CD14-positive monocyte (primary cell): ENCODE data around the gene RIT2. TPM values are rescaled to one million over a fixed set of nuclear protein-coding genes. Genes with fewer than 3 reads are reported as not detected.
"Not testable (repeated sequence)": the region's sequence is repeated elsewhere in the genome, so short reads cannot be mapped to it uniquely, and the experiment has no call there.

Source experiments
- DNase-seq, 3 donors: peaks; one replicate each; pipeline ENCODE4 v3.0.0-alpha.2; 2011 to 2022
- H2AFZ ChIP-seq: 2 replicates; pipeline ENCODE4 v1.6.0; 2012; ENCODE audit warnings: mild to moderate bottlenecking, low read depth, low read length, inconsistent platforms; ENCODE audit not compliant: insufficient read depth, poor library complexity, severe bottlenecking
- H3K27ac ChIP-seq, 2 donors: 1 replicate in 1 of 2; 2 replicates in 1 of 2; pipeline ENCODE4 v1.5.1; 2012 to 2013; ENCODE audit warnings: low read length in 2 of 2, control low read depth in 1 of 2, inconsistent platforms in 1 of 2, low read depth in 1 of 2, mild to moderate bottlenecking in 1 of 2
- H3K27me3 ChIP-seq, 2 donors: one replicate each; pipeline versions ENCODE4 v1.6.0 to v1.6.1; 2011 to 2013; ENCODE audit warnings: low read length in 2 of 2; ENCODE audit not compliant: control insufficient read depth in 2 of 2, insufficient read depth in 2 of 2
- H3K36me3 ChIP-seq, 2 donors: replicated peaks in 1 of 2; 1 replicate in 1 of 2; 2 replicates in 1 of 2; pipeline versions ENCODE4 v1.5.1 to v1.6.1; 2012 to 2013; ENCODE audit warnings: low read length in 2 of 2, control low read depth in 1 of 2, inconsistent platforms in 1 of 2, mild to moderate bottlenecking in 1 of 2; ENCODE audit not compliant: insufficient read depth in 2 of 2, control insufficient read depth in 1 of 2
- H3K4me1 ChIP-seq, 2 donors: 1 replicate in 1 of 2; 2 replicates in 1 of 2; pipeline versions ENCODE4 v1.5.1 to v1.6.1; 2012 to 2013; ENCODE audit warnings: low read length in 2 of 2, control low read depth in 1 of 2, inconsistent platforms in 1 of 2, mild to moderate bottlenecking in 1 of 2, moderate library complexity in 1 of 2; ENCODE audit not compliant: insufficient read depth in 2 of 2, control insufficient read depth in 1 of 2
- H3K4me2 ChIP-seq: replicated peaks from 2 replicates; pipeline ENCODE3; 2012; ENCODE audit warnings: low read length, moderate library complexity, mild to moderate bottlenecking; ENCODE audit not compliant: poor library complexity, severe bottlenecking; ENCODE audit errors: extremely low read depth
- H3K4me3 ChIP-seq, 3 experiments: fragments of 200-600 bp in 1 of 3; sonication (generic) in 1 of 3; replicated peaks in 1 of 3; 1 replicate in 2 of 3; 2 replicates in 1 of 3; pipeline ENCODE4 v1.5.1; 2011 to 2013; ENCODE audit warnings: low read length in 3 of 3, mild to moderate bottlenecking in 3 of 3, control low read depth in 2 of 3, low read depth in 2 of 3, inconsistent platforms in 1 of 3, moderate library complexity in 1 of 3
- H3K79me2 ChIP-seq: 2 replicates; pipeline ENCODE4 v1.6.0; 2012; ENCODE audit warnings: mild to moderate bottlenecking, control low read depth, inconsistent platforms, low read length, moderate library complexity; ENCODE audit not compliant: insufficient read depth
- H3K9ac ChIP-seq: 2 replicates; pipeline ENCODE4 v1.6.0; 2017; ENCODE audit warnings: low read length, mild to moderate bottlenecking; ENCODE audit not compliant: insufficient read depth, poor library complexity, severe bottlenecking
- H3K9me3 ChIP-seq, 2 donors: replicated peaks in 1 of 2; 1 replicate in 1 of 2; 2 replicates in 1 of 2; pipeline versions ENCODE4 v1.5.1 to v1.6.1; 2012 to 2013; ENCODE audit warnings: low read length in 2 of 2, control low read depth in 1 of 2; ENCODE audit not compliant: control insufficient read depth in 1 of 2, insufficient read depth in 1 of 2
- H4K20me1 ChIP-seq: 2 replicates; pipeline ENCODE4 v1.6.0; 2012; ENCODE audit warnings: mild to moderate bottlenecking, low read length, control low read depth, moderate library complexity; ENCODE audit not compliant: insufficient read depth
- H3K27ac Mint-ChIP-seq, 7 donors: one replicate each; pipeline ENCODE4 v1.8.0; 2020; ENCODE audit warnings: mild to moderate bottlenecking in 7 of 7, mixed read lengths in 7 of 7, moderate library complexity in 6 of 7, inconsistent platforms in 2 of 7
- H3K27me3 Mint-ChIP-seq, 3 donors: one replicate each; pipeline ENCODE4 v1.8.0; 2021 to 2022; ENCODE audit warnings: low read depth in 3 of 3, mild to moderate bottlenecking in 3 of 3, mixed read lengths in 3 of 3, moderate library complexity in 3 of 3, inconsistent platforms in 1 of 3
- H3K36me3 Mint-ChIP-seq, 2 donors: one replicate each; pipeline ENCODE4 v1.8.0; 2020; ENCODE audit warnings: mixed read lengths in 2 of 2, inconsistent platforms in 1 of 2, mild to moderate bottlenecking in 1 of 2
- H3K4me1 Mint-ChIP-seq: one replicate; pipeline ENCODE4 v1.8.0; 2020; ENCODE audit warnings: mild to moderate bottlenecking, mixed read lengths
- H3K4me3 Mint-ChIP-seq, 2 donors: one replicate each; pipeline ENCODE4 v1.8.0; 2020; ENCODE audit warnings: mild to moderate bottlenecking in 2 of 2, mixed read lengths in 2 of 2, moderate library complexity in 1 of 2
- H3K9me3 Mint-ChIP-seq, 7 donors: one replicate each; pipeline ENCODE4 v1.8.0; 2020 to 2022; ENCODE audit warnings: mixed read lengths in 7 of 7, mild to moderate bottlenecking in 6 of 7, moderate library complexity in 6 of 7, inconsistent platforms in 2 of 7
- WGBS: methylation state at CpG from one replicate; pipeline ENCODE4 v1.1.5; 2013; ENCODE audit warnings: missing lambda C conversion rate; ENCODE audit not compliant: insufficient coverage; 5-methylcytosine and 5-hydroxymethylcytosine counted together
- intact Hi-C, 2 donors: fragments of 100-400 bp; cut with micrococcal nuclease; formaldehyde crosslinking; loops; one replicate each; pipeline versions ENCODE4 v1.15.0 to v1.15.1; 2023
- polyA plus RNA-seq, 3 donors: library from polyadenylated mRNA; depleted of rRNA in 1 of 3; unstranded in 2 of 3; stranded (reverse) in 1 of 3; fragments of 300-500 nt in 2 of 3; fragments of >200 nt in 1 of 3; fragmentation: Illumina TruSeq in 2 of 3; gene quantifications; 1 replicate in 2 of 3; 2 replicates in 1 of 3; pipeline ENCODE4 v1.2.3, GENCODE V29; 2012 to 2021
- TF ChIP-seq, protein P1 (sequence below): fragments of 200-600 bp; IDR thresholded peaks from one replicate; pipeline ENCODE4 v1.8.0; 2022; ENCODE audit warnings: antibody characterized with exemption, mild to moderate bottlenecking

RIT2 gene
- polyA plus RNA-seq, 3 donors: not detected

GRCh38 chr18:42742969-42743368 lies 372.5 kb downstream of the RIT2 start:
- H3K36me3 Mint-ChIP-seq: no peaks in the 10 kb centered on the region
- DNase-seq: no peak
- no peak overlapping the region for H3K27ac Mint-ChIP-seq
- Histone ChIP-seq H3K27ac (no peak overlapping the region), H3K9ac (no peak overlapping the region), H3K4me3 (no peak overlapping the region), H3K9me3 (no peaks in the 10 kb centered on the region), H3K79me2 (no peaks in the 10 kb centered on the region), H4K20me1 (no peaks in the 10 kb centered on the region), H3K4me2 (no peak overlapping the region), H3K27me3 (no peaks in the 10 kb centered on the region), H3K36me3 (no peaks in the 10 kb centered on the region), H2AFZ (no peak overlapping the region), H3K4me1 (no peaks in the 10 kb centered on the region)
- intact Hi-C loops: no loop called here
- no peak overlapping the region for H3K4me3 Mint-ChIP-seq
- TF ChIP-seq, protein P1, sequence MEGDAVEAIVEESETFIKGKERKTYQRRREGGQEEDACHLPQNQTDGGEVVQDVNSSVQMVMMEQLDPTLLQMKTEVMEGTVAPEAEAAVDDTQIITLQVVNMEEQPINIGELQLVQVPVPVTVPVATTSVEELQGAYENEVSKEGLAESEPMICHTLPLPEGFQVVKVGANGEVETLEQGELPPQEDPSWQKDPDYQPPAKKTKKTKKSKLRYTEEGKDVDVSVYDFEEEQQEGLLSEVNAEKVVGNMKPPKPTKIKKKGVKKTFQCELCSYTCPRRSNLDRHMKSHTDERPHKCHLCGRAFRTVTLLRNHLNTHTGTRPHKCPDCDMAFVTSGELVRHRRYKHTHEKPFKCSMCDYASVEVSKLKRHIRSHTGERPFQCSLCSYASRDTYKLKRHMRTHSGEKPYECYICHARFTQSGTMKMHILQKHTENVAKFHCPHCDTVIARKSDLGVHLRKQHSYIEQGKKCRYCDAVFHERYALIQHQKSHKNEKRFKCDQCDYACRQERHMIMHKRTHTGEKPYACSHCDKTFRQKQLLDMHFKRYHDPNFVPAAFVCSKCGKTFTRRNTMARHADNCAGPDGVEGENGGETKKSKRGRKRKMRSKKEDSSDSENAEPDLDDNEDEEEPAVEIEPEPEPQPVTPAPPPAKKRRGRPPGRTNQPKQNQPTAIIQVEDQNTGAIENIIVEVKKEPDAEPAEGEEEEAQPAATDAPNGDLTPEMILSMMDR: no peak
- H3K9me3 Mint-ChIP-seq: peaks cover 0 to 2% (median 0%) of the 10 kb centered on the region in 7 donors
- H3K27me3 Mint-ChIP-seq: no peaks in the 10 kb centered on the region
- no peaks in the 10 kb centered on the region for H3K4me1 Mint-ChIP-seq

- Mint-ChIP-seq H3K4me1 (no peaks in the 10 kb centered on the region), H3K36me3 (no peaks in the 10 kb centered on the region), H3K27me3 (peaks cover 0 to under 1% (median 0%) of the 10 kb centered on the region in 3 donors), H3K27ac (no peak overlapping the region), H3K4me3 (no peak overlapping the region), H3K9me3 (peaks cover 0 to 4% (median 0%) of the 10 kb centered on the region in 7 donors)
- H3K4me3 ChIP-seq: no peak overlapping the region
- H2AFZ ChIP-seq: no peak overlapping the region
- no peaks in the 10 kb centered on the region for H3K79me2 ChIP-seq
- no peaks in the 10 kb centered on the region for H3K9me3 ChIP-seq
- TF ChIP-seq, protein P1: no peak
- no peaks in the 10 kb centered on the region for H4K20me1 ChIP-seq
- no peaks in the 10 kb centered on the region for H3K4me1 ChIP-seq
- H3K4me2 ChIP-seq: no peak overlapping the region
- H3K27me3 ChIP-seq: no peaks in the 10 kb centered on the region
- H3K9ac ChIP-seq: no peak overlapping the region
- no peak for DNase-seq
- no peaks in the 10 kb centered on the region for H3K36me3 ChIP-seq
- H3K27ac ChIP-seq: no peak overlapping the region
- intact Hi-C loops: no loop called here
Observed at GRCh38 chr18:42742474-42742873, 373.0 kb downstream of the RIT2 start.

DNA sequence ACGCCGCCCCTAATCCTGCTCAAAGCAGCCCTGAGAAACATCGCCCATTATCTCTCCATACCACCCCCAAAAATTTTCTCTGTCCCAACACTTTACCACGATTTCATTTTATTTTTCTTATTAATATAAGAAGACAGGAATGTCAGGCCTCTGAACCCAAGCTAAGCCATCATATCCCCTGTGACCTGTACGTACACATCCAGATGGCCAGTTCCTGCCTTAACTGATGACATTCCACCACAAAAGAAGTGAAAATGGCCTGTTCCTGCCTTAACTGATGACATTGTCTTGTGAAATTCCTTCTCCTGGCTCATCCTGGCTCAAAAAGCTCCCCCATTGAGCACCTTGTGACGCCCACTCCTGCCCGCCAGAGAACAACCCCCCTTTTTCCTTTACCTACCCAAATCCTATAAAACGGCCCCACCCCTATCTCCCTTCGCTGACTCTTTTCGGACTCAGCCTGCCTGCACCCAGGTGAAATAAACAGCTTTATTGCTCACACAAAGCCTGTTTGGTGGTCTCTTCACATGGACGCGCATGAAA lies 373.6 kb downstream of the RIT2 start:
- H3K27ac ChIP-seq, H3K4me3 Mint-ChIP-seq, H2AFZ ChIP-seq, H4K20me1 ChIP-seq, H3K79me2 ChIP-seq, H3K4me3 ChIP-seq, H3K9me3 Mint-ChIP-seq, H3K36me3 ChIP-seq, H3K27me3 Mint-ChIP-seq, DNase-seq, H3K9ac ChIP-seq, intact Hi-C loops, H3K36me3 Mint-ChIP-seq, H3K4me1 ChIP-seq, H3K4me1 Mint-ChIP-seq, H3K9me3 ChIP-seq, H3K27me3 ChIP-seq, H3K27ac Mint-ChIP-seq, H3K4me2 ChIP-seq: not testable (repeated sequence)
- 86% methylated on average over 10 of the region's 12 CpGs for WGBS
